DOHH2 (cell line): ENCODE results near the gene FLYWCH1.

ENCODE experiments used
- EZH2phosphoT487 ChIP-seq: fragments of 200-600 bp; sonication (generic); IDR thresholded peaks from 2 replicates; pipeline ENCODE4 v1.6.1; 2017; ENCODE audit warnings: borderline replicate concordance, mild to moderate bottlenecking, antibody characterized with exemption, low read length, moderate library complexity, mixed read lengths
- TF ChIP-seq, protein P1 (sequence below): fragments of 200-600 bp; sonication (generic); IDR thresholded peaks from one replicate; pipeline ENCODE4 v1.5.1; 2014; ENCODE audit warnings: antibody characterized with exemption, mild to moderate bottlenecking, low read depth, low read length; ENCODE audit not compliant: poor library complexity, severe bottlenecking

DNA sequence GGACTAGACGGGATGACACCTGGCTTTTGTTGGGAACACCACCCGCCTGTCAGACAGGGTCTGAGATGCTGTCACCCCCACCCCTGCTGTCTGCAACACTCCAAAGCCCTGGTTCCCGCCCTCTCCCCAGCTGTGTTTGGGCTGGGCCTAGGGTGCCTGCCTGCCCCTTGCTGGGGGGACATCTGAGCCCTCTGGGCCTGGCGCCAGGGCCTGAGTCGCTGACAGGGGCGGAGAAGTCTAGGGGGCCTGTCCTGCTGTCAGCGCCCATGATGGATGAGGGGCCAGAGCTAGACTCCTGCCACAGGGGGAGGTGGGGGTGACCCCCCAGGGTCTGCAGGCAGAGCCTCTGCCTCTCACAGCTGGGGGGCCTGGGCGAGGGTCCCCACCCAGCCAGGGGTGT lies 76.1 kb downstream of the FLYWCH1 start:
- TF ChIP-seq, protein P1, sequence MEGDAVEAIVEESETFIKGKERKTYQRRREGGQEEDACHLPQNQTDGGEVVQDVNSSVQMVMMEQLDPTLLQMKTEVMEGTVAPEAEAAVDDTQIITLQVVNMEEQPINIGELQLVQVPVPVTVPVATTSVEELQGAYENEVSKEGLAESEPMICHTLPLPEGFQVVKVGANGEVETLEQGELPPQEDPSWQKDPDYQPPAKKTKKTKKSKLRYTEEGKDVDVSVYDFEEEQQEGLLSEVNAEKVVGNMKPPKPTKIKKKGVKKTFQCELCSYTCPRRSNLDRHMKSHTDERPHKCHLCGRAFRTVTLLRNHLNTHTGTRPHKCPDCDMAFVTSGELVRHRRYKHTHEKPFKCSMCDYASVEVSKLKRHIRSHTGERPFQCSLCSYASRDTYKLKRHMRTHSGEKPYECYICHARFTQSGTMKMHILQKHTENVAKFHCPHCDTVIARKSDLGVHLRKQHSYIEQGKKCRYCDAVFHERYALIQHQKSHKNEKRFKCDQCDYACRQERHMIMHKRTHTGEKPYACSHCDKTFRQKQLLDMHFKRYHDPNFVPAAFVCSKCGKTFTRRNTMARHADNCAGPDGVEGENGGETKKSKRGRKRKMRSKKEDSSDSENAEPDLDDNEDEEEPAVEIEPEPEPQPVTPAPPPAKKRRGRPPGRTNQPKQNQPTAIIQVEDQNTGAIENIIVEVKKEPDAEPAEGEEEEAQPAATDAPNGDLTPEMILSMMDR = no peak
- TF ChIP-seq EZH2phosphoT487 = no peak
